GOT3 (cell line): Measurements from ENCODE around the gene TRMT44.
A peak's percentile ranks its signal among the peaks of the same experiment; 100 is the strongest.
"Not testable (repeated sequence)": the region's sequence is repeated elsewhere in the genome, so short reads cannot be mapped to it uniquely, and the experiment has no call there.

Source experiments
- DNase-seq: peaks from one replicate; lab custom pipeline; 2025; ENCODE audit warnings: mixed read lengths; lab: John Stamatoyannopoulos, UW

Gene TRMT44

DNA sequence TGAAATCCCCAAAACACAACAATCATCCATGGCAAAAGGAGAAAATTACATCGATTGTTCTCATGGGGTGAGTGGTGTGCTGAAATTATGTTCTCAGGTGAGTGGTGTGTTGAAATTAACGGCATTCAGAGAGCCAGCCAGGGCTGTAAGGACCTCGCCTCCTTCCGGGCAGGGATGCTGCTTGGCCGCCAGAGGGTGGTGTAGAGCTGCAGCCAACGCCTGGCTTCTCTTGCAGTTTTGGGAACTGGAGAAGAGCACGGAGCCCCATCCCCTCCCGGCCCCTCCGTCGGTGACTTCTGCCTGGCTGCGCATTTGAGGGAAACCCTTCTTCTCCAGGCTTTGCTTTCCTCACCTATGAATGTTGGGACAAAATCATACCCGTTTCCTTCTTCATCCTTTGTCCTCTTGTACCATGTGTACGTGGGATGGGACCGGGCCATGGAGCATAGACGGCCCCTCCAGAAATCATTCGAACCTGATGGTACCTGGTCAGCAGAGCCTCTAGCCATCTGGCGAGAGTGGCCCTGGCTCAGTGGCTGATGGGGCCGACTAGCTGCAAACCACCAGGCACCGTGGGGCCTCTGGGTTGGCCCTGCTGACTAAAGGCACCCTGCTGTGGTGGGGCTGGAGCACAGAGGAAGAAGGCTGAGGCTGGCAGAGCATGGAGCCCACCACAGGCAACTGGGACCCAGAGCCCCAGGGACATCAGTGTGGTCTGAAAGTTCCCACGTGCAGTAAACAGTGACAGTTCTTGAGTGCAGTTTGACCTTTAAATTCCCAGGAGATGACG is 28.4 kb downstream of the TRMT44 start:
- no peak for DNase-seq

- no peak for DNase-seq
These were observed 29.0 kb downstream of the TRMT44 start for GRCh38 chr4:8469550-8469949.

GRCh38 chr4:8470451-8471024 is 30.0 kb downstream of the TRMT44 start:
- DNase-seq: no peak

DNA sequence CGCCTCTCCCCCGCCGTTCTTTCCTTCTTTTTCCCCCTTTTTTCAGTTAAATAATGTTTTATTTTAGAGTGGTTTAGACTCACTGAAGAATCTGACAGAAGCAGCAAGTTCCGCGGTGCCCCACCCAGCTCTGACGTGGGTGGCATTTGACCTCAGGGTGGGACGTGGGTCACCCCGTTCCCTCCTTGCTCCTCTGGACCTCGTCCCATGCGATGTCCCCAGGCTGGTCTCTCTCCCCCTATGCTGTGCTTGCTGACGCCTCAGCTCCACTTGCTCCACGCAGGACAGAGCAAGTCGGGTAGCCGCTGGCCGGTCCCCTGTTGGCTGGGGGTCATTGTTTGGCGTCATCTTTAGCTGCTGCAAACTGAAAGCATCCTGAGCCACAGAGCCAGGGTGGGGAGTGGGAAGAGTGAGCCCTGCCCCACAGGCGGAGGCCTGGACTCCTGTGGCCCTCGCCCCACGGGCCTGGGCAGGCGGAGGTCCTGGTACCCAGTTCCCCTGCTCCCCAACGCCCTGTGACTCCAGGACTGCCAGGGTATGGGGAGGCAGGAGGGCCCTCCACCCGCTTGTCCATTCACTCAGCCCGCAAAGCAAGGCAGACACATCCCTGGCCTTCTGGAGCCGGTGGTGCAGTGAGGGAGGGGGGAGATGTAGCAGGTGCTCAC is 30.8 kb downstream of the TRMT44 start:
- DNase-seq: no peak

DNA sequence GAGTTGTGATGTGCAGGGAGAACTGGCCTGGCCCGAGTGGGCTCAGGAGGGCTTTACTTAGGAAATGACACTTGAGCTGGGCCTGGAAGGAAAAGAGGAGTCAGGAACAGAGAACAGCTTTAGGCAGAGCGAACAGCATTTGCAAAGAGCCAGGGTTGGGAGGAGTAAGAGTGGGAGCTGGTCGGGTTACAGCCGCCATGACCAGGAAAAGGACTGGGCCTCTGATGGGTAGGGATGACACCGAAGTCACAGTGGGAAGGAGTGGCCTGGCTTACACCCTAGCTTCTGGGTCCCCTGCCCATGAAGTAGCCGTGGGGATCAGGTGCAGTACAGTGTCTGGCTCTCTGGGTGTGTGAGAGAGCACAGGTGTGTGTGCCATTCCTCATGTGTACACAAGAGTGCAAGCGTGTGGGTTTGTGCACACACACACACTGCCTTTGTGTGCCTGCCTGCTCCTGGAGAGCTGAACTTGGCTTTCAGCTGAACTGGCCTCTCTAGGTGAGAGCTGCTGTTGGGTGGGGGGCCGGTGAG is 31.6 kb downstream of the TRMT44 start:
- DNase-seq: no peak

DNA sequence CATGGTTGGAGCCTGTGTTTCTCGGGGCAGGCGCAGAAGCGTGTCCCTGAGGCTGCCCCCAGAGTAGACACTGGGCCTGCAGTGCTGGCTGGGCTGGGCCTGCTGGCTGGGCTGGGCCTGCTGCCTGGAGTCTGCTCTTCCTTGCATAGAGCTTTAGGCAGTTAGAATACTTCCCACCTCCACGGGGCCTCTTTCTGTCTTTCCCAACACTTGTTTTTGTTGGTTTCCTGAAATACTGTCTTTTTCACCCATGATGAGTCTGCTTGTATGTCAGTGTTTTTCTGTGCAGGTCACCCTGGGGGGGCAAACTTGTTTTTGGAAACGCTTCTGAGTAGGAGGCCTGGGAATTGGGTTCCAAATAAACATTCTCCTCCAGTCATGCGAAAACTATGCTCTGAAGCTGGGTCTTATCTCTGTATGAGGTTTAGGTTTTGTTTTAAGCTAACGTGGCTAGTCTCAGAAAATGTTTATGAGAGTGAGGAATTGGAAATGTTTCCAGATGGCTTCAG is 32.2 kb downstream of the TRMT44 start:
- DNase-seq: peak; percentile 47

GRCh38 chr4:8473198-8473919 is 32.8 kb downstream of the TRMT44 start:
- DNase-seq: no peak

DNA sequence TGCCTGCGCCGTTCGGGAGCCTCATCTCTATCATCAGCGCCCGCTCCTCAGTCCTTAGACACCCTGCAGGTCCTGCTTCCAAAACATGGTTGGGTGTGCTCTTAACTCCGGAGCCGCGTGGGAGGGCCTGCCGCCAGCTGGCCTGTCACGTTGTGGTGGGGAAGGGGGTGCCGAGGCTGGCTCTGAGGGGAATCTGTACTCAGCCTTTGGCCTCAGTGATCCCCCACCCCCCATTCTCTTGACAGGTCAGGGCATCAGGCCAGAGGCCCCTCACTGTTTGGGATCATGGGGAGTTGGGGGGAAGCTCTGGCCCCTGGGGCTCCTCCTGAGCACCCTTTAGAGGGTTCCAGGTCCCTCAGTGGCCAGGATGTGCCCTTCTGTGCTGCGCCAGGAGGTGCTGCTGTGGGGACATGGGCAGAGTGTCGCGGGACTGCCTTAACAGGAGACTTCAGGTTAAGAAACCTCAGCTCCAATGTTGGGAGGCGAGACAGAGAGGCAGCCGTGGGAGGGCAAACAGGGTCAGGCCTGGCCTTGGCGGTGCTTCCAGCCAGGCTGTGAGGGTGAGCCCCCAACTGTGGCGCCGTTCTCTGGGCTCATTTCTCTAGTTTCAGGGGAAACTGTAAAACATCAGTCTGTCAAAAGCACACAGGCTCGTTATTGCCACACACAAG is 33.5 kb downstream of the TRMT44 start:
- no peak for DNase-seq

DNA sequence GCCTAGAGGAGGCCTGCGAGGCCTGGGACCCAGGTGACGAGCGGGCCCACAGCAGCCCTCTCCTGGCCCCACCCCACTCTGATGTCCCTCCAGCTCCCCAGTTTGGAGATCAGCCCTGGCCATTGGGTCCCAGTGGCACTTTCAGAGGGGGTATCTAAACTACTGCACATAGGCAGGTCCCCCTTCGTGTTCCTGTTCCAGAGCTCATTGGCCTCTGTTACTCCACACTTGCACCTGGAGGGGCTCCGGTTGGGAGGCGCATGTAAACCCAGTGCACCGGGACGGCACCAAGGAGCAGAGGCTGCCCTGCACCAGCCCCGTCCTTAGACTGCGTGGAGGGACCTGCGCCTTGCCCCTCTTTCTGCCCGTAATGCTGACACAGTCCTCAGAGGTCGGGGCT is 34.3 kb downstream of the TRMT44 start:
- no peak for DNase-seq

DNA sequence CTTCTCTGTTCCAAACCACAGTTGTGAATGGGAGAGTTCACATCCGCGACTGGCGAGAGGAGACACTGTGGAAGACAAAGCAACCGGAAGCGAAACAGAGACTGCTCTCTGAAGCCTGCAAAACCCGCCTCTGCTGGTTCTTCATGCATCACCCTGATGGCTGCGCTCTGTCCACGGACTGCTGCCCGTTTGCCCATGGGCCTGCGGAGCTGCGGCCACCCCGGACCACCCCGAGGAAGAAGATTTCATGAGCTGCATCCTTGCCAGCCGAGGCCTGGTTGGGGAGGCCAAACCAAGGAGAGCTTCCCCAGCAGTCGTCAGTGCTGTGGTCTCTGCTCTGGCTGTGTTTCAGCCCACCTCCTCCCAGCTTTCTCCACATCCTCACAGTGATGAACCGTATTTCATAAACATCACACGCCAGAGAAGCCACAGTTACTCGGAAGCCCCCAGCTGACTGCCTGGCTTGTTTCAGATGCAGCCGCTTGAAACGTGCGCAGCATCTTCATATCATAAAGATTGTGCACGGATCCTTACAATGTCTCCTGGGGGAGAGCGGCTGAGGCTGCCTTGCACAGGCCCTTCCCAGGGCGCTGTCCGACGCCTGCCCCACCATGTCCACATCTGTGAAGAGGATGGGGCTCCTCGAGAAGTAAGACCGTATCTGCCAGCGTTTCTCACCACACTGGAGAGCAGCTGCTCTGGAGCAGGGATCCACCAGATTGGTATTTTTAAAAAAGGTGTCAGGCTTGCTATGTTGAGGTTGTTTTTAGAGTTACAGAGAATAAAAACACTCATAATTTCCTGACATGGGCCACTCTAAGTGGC is 35.4 kb downstream of the TRMT44 start:
- DNase-seq: no peak

- no peak for DNase-seq
These were observed 36.6 kb downstream of the TRMT44 start for GRCh38 chr4:8477095-8477635.

DNA sequence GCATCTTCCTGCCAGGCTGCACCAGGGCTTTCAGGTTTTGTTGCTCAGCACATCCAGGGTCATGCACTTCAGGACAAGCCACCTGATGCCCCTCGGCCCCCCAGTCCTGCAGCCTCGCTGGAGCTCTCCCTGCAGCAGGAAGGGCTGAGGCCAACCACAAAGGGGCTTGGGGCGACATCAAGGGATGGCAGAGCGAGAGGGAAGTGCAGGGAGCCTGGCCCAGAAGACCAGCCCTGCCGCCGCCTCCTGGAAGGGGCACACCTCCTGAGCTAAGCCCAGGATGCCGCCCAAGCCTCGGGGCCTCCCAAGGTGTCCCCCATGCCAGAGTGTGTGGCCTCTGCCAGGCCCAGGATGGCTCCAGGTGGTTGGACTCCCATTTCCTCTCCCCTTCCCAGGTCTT is 37.1 kb downstream of the TRMT44 start:
- DNase-seq: no peak

DNA sequence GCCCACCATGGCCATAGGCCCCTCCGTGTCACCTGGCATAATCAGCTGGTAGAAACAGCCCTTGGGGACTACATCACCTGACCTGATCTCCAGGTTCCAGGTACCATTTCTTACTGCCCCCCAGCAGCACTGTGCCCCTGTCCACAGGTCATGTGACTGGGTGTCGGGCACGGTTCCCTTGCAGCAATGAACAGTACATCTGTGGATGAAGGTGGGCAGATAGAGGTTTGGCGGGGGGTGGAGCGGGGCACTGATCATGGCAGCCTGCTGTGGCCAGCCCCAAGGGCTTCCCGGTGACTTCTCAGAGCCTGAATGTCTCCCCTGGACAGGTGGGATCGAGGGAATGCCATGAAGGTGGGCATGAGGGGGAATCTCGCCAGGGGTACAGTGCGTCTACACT is 37.8 kb downstream of the TRMT44 start:
- no peak for DNase-seq

- DNase-seq: no peak
These were observed 38.5 kb downstream of the TRMT44 start for GRCh38 chr4:8478801-8479744.

- no peak for DNase-seq
These were observed 39.6 kb downstream of the TRMT44 start for GRCh38 chr4:8480221-8480620.

DNA sequence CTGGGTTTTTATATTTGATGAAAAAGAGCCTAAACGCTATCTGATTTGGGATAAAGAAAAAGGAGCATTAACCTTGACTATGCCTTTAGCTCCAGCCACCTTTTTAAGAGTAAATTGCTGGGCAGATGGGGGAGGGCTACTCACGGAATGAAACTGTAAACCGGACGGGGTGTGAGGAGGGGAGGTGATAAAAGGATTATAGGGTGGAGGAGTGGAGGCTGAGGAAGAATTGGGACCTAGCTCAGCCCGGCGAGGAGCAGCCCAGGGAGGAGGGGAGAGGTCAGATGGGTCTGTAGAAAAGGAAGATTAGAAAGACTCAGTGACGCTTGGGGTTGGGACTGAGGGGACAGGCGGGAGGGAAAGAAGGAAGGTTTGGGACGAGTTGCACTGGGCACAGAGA is 46.1 kb downstream of the TRMT44 start:
- not testable (repeated sequence) for DNase-seq

DNA sequence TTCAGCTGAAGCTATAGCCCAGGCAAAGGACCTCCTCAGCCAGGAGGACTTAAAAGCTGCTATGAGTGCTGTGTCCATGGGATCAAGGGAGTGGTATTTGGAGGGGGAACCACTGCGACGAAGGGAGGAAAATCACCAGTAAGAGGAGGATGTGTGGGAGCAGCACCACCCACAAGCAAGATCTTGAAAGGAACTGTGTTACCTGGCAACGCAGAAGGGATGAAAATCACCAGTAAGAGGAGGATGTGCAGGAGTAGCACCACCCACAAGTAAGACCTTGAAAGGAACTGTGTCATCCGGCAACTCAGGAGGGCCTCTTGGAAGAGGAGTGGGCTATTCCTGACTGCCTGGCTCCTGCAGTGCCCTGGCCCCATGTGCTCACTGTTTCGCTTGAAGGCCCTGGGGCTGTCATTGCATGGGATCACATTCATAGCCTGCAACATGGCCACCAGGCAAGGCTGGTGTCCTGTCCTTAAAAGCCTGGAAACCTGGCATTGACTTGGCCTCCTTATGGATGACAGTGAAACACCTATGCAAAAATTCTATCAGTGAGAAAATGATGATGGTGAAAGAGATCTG is 48.3 kb downstream of the TRMT44 start:
- no peak for DNase-seq

- not testable (repeated sequence) for DNase-seq
These were observed 50.9 kb downstream of the TRMT44 start for GRCh38 chr4:8491478-8491877.

DNA sequence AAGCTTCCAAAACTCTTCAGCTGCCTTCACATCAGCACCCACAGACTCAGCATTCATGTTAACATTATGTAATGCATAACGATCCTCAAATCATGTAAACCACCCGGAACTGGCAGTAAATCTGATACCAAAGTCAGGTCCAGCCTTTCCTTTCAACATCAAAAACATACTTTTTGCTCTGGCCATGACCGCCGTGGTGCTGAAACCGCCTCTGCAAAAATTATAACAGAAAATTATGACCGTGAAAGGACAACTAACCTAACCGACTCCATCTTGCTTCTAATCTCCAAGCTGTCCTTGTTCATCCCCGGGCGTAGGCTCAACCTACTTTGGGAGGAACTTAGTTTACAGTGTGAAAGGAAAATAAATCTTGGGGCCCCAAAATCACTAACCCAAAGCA is 51.6 kb downstream of the TRMT44 start:
- DNase-seq: no peak
